ENCODE data around the gene PABPN1L.

The PABPN1L gene

DNA sequence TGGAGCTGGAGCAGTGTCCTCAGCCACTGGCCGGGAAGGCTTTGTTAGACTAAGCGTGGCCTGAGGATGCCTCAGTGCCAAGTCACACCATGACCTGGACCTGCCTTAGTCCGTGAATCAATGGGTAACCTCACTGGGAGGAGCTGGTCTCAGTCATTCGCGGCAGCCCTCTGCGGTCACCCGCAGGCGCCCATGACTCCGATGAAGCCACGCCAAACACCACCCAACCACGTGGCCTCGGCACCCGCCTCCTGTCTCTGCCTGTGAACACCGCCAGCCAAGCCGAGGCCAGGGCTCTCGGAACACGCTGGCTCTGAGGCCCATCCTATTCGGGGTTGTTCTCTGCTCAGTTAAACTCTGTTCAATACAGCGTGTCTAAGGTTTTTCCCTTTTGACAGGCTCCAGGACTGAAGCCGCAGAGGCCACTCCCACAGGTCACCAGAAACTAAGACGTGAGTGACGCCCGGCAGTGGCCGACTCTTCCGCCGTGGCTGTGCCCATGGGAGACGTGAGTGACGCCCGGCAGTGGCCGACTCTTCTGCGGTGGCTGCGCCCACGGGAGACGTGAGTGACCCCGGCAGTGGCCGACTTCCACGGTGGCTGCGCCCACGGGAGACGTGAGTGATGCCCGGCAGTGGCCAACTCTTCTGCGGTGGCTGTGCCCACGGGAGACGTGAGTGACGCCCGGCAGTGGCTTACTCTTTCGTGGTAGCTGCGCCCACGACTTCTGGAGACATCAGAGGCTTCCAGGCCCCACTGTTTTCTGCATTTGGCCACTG, 16.8 kb upstream of the PABPN1L start:
- DNase-seq (ENCODE audit: low read depth), result no peak

DNA sequence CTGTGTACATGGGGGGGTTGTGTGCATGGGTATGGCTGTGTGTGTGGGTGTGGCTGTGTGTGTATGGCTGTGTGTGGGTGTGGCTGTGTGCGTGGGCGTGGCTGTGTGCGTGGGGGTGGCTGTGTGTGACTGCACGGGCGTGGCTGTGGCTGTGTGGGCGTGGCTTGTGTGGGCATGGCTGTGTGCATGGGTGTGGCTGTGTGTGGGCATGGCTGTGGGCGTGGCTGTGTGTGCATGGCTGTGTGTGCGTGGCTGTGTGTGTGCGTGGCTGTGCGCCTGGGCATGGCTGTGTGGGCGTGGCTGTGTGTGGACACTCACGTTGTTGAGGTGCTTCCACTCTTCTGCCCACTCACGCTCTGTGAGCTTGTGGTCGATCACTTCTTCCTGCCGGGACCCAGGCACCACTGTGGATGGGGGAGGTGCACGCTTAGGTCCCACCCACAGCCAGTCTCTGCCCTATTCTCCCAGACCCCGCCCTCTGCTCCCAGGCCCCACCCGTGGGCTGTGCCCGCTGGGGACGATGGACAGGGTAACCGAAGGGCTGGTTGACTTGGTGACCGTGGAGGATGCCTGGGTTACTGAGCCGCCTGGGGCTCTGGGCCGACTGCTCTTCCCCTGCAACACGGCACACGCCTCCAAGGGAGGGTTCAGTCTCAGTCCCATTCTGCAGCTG, 16.0 kb upstream of the PABPN1L start:
- DNase-seq (ENCODE audit: low read depth), result no peak

DNA sequence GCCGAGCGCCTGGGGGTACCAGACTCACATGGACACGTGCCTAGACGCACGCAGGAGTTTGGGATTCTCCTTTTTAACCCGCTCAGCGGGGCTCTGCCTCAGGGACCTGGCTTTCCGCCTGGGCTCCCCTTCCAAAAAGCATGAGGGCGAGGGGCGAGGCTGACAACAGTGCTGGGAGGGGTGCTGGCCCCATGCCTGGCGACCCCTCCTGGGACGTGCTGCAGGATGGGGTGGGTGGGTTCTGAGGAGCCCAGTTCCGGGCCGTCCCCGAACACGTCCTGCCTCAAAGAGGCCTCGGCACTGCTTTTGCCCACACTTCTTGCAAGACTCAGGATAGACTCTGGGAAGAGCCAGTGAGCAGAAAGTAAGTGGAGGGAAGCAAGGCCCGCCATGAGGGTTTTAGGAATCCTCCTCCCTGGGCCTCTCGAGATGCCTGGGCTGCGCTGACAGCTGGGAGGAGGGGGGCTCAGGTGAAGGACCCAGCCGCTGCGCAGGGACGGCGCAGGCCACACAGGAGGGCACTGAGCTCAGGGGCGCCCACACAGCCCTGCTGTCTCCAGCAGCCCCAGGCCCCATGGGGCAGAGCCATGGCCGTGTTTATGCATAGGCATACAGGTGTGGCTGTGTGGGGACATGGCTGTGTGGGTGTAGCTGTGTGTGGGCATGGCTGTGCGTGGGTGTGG, 15.4 kb upstream of the PABPN1L start:
- no peak for DNase-seq (ENCODE audit: low read depth)

DNA sequence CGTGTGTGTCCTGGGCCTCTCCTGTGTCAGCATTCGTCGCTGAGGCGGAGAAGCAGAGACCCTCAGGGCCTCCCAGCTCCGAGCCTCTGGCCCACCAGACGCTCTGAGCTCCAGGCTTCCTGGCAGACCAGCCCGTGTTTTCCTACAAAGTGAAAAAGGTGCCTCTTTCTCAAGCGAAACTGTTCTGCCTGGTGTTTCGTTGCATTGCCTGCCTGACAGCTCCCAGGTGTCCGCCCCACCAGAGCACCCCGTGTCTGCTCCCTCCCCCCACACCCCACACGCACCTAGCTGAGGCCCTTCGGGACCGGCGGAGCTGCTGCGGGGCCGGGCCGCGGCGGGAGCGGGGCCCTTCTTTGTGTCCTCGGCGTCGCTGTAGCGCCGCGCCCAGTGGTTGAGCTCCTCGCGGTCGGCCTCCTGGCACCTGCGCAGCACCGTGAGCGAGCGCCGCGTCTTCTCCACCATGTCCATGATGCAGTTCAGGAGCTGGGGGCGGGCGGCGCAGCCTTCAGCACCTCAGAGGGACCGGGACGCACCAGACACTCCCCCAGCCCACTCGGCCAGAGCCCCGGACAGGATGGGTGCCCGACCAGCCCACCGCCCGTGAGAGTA, 14.7 kb upstream of the PABPN1L start:
- DNase-seq (ENCODE audit: low read depth), result no peak

- DNase-seq (ENCODE audit: low read depth), result no peak
Measured at GRCh38 chr16:88880226-88881006, 14.0 kb upstream of the PABPN1L start.

DNA sequence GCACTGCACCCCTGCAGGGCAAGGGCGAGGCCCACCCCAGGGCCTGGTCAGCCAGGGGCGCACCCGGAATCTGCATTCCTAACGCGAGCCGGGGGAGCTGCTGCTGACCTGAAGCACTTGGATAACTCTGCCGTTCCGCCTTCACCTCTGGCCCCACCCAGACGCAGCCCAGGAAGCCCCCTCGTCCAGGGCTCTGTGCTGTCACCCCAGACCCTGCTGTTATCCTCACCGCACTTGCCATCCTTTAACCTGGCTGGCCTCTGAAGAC, 13.3 kb upstream of the PABPN1L start:
- DNase-seq (ENCODE audit: low read depth), result no peak

DNA sequence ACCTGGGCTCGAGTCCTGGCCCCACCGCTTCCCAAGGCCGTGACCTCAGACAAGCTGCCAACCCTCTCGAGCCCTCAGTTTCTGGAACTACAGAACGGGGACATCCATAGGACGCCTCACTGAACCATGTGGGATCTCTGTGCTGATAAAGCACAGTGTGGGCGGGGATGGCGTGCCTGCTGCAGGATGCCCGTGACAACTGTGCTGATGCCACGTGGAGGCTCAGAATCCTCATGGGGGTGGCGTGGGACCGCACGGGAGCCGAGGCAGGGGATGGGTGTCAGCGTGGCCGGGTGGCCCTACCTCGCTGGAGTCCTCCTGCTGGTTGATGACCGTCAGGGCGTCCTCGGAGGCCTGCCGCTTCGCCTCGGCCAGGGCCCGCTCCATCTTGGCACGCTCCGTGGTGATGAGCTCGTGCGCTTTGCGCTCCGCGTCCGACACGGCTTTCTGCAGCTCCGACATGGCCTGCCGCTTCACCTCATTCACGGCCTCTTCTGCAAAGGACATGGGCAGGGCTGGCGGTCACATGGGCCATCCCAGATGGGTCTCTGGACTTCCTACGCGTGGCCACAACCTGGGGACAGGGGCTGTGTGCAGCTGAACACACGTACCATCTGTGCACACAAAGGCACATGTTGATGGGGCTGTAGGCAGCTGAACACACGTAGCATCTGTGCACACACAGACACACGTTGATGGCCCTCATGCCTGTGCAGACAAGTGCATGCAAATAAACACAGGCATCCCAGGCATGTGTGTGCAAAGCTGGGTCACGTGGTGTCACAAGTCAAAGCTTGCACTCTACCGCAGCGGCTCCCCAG, 12.7 kb upstream of the PABPN1L start:
- DNase-seq (ENCODE audit: low read depth), result no peak

- DNase-seq (ENCODE audit: low read depth), result no peak
Measured at GRCh38 chr16:88878356-88878755, 11.9 kb upstream of the PABPN1L start.

DNA sequence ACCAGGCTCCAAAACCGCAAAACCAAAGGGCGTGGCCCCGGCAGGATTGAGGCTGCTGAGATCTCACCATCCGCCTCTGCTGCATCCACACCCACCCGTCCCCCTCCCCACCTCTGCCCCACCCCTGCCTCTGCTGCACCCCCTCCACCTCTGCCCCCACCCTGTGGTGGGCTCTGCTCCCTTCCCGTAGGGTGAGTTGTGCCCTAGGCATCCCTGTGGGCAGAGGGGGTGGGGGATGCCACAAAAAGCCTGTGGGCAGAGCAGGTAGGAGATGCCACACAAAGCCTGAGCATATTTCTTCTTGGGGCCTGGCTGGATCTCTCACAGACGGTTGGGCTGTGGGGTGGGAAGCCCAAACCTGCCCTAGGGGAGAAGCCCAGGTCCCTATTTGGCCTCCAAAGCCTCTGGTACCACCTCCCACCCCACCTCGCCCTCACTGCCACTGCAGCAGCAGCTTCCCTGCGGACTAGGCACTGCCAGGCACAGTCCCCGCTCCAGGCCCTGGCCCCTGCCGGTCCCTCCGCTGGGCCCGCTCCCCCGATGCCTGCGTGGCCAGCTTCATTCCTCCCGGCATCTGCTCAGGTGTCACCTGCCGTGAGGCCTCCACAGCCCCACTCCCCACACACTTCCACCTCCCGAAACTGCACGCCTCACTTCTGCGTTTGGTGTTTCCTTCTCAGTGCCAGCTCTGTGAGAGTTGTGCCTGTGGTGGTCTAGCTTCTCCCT, 11.3 kb upstream of the PABPN1L start:
- DNase-seq (ENCODE audit: low read depth), result no peak

GRCh38 chr16:88876942-88877526, 10.6 kb upstream of the PABPN1L start:
- no peak for DNase-seq (ENCODE audit: low read depth)

- no peak for DNase-seq (ENCODE audit: low read depth)
Measured at GRCh38 chr16:88875703-88876234, 9.3 kb upstream of the PABPN1L start.

DNA sequence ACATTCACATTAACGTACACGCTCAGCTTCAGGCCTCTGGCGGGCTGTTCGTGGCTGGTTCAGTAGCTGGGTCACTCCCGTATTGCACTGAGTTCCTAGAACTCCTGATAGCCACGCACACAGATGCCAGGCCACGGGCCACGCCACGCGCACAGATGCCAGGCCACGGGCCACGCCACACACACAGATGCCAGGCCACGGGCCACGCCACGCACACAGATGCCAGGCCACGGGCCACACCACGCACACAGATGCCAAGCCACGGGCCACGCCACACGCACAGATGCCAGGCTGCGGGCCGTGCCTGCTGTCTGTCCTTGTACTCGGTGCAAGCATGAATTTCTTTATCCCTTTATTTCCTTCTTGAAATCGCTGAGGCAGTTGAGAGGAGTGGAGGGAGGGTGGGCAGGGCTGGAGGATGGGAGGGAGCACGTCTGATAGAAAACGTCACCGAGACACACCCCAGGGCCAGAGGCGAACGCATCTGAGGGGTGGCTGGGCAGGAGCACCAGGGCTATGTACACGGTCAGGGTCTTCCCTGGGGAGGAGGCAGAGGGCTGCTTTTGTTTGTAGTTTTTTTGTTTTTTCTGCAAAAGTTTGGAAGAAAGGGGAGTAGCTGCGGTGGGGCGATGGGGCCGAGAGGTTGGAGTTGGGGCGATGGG, 8.6 kb upstream of the PABPN1L start:
- no peak for DNase-seq (ENCODE audit: low read depth)

- DNase-seq (ENCODE audit: low read depth), result no peak
Measured at GRCh38 chr16:88872650-88873331, 6.3 kb upstream of the PABPN1L start.

DNA sequence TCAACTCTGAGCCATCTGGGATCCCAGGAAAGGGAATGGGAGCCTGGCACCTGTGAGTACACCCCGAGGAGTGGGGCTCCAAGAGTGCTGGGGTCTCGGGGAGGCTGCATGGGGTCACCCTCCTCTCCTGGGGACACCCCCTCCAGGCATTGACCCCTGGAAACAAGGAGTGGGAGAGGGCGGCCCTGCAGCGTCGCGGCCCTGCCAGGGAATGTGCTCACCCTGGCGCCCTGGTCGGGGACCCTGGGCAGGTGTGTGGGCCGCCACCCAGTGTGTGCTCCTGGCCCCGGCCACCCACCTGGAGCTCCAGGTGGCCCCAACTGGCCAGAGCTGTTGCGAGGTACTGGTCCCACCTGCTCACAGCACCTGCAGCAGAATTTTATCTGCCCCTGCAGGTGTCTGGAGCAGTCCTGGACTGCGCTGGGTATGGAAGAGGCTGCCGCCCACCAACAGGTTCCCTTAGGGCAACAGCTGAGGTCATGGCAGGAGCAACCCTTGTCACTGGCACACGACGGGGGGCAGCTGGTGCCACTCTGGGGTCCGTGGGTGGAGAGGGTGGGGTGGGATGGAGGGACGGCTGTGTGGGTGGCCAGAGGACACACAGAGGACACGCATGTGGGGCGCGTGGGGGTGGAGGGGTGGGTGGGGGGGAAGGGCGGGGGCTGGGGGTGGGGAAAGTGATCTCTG, 5.4 kb upstream of the PABPN1L start:
- DNase-seq (ENCODE audit: low read depth), result no peak

DNA sequence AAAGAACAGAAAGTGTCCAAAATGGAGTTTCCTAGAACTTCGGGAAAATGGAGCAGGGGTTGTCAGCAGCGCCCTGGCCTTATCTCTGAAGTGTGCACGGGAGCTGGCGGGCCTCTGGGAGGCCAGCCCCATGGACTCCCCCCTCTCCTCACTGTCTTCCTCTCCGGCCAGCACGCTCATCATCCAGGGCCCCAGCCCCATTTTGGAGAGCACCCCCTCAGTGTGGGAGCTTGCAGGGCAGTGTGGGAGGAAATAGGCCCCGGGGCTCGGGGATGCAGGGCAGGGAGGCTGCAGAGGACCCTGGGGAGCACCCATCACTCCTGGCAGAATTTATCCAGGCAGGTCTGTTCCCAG, 4.9 kb upstream of the PABPN1L start:
- DNase-seq (ENCODE audit: low read depth), result no peak

GRCh38 chr16:88870608-88871348, 4.3 kb upstream of the PABPN1L start:
- no peak for DNase-seq (ENCODE audit: low read depth)

GRCh38 chr16:88869673-88869980, 3.2 kb upstream of the PABPN1L start:
- DNase-seq (ENCODE audit: low read depth), result no peak
